Measurements from ENCODE around the gene FZD10. TPM values are rescaled to one million over a fixed set of nuclear protein-coding genes. Genes with fewer than 3 reads are reported as not detected.

Gene FZD10
- polyA plus RNA-seq, 1 donor (not counting 4 experiments of a cell fraction or from before 2014, with no cell fraction given) = 0.55 TPM

- no peaks in the 10 kb centered on the region for H3K9me3 ChIP-seq (ENCODE audit: control insufficient read depth, low read depth, low read length)
- TF ChIP-seq EZH2 (IDR thresholded peaks at IDR 0.05; ENCODE audit: low read length) (no peak), CTCF (optimal IDR thresholded peaks at IDR 0.05 in 1 of 3, IDR thresholded peaks at IDR 0.05 in 1 of 3, conservative IDR thresholded peaks at IDR 0.05 in 1 of 3; ENCODE audit: extremely low read depth in 1 of 3, insufficient read depth in 2 of 3, low read length in 3 of 3) (no peak)
- dilution Hi-C loops (cut with MboI; ENCODE audit: extremely low pct_ligation_motif_present, low sequenced_read_pairs) = no loop called here
- no peak overlapping the region for H3K9ac ChIP-seq (ENCODE audit: control insufficient read depth, extremely low read depth, insufficient read depth, low read length)
- no peaks in the 10 kb centered on the region for H3K9me1 ChIP-seq (ENCODE audit: control insufficient read depth, extremely low read depth, insufficient read depth, low read length)
- no peak overlapping the region for H3K27ac ChIP-seq (ENCODE audit: control insufficient read depth, insufficient read depth, low read length)
- peaks cover 3% of the 10 kb centered on the region for H3K4me1 ChIP-seq (ENCODE audit: control insufficient read depth, extremely low read depth, insufficient read depth, low read length)
- no peak for DNase-seq (ENCODE audit: low read depth, low spot score)
- H3K36me3 ChIP-seq (ENCODE audit: control insufficient read depth in 2 of 2, extremely low read depth in 1 of 2, insufficient read depth in 2 of 2, low read length in 2 of 2) = no peaks in the 10 kb centered on the region
- no peak overlapping the region for H2AFZ ChIP-seq (ENCODE audit: control insufficient read depth, low read length)
- FAIRE-seq = no peak
- H3K4me3 ChIP-seq (ENCODE audit: control insufficient read depth in 2 of 3, extremely low read depth in 1 of 3, insufficient read depth in 2 of 3, low read depth in 1 of 3, low read length in 3 of 3) = no peak overlapping the region
- no peak overlapping the region for H3K4me2 ChIP-seq (ENCODE audit: control insufficient read depth, extremely low read depth, insufficient read depth, low read depth, low read length)
- H3K79me2 ChIP-seq (ENCODE audit: control insufficient read depth, insufficient read depth, low read length) = no peaks in the 10 kb centered on the region
- no peaks in the 10 kb centered on the region for H4K20me1 ChIP-seq (ENCODE audit: control insufficient read depth, extremely low read depth, insufficient read depth, low read length)
- peaks cover 19% of the 10 kb centered on the region for H3K27me3 ChIP-seq (ENCODE audit: control insufficient read depth, extremely low read depth, insufficient read depth, low read length)
Observed at GRCh38 chr12:130158754-130159059, 3.6 kb upstream of the FZD10 start.

- Histone ChIP-seq H3K4me1 (ENCODE audit: control insufficient read depth, extremely low read depth, insufficient read depth, low read length) (peaks cover 3% of the 10 kb centered on the region), H3K9me3 (ENCODE audit: control insufficient read depth, low read depth, low read length) (no peaks in the 10 kb centered on the region), H3K4me2 (ENCODE audit: control insufficient read depth, extremely low read depth, insufficient read depth, low read depth, low read length) (no peak overlapping the region), H3K79me2 (ENCODE audit: control insufficient read depth, insufficient read depth, low read length) (no peaks in the 10 kb centered on the region), H2AFZ (ENCODE audit: control insufficient read depth, low read length) (no peak overlapping the region), H3K9ac (ENCODE audit: control insufficient read depth, extremely low read depth, insufficient read depth, low read length) (no peak overlapping the region), H4K20me1 (ENCODE audit: control insufficient read depth, extremely low read depth, insufficient read depth, low read length) (no peaks in the 10 kb centered on the region), H3K27ac (ENCODE audit: control insufficient read depth, insufficient read depth, low read length) (no peak overlapping the region), H3K9me1 (ENCODE audit: control insufficient read depth, extremely low read depth, insufficient read depth, low read length) (no peaks in the 10 kb centered on the region), H3K4me3 (ENCODE audit: control insufficient read depth in 2 of 3, extremely low read depth in 1 of 3, insufficient read depth in 2 of 3, low read depth in 1 of 3, low read length in 3 of 3) (peak overlapping the region in 1 of 3 experiments; percentile 68), H3K36me3 (ENCODE audit: control insufficient read depth in 2 of 2, extremely low read depth in 1 of 2, insufficient read depth in 2 of 2, low read length in 2 of 2) (no peaks in the 10 kb centered on the region), H3K27me3 (ENCODE audit: control insufficient read depth, extremely low read depth, insufficient read depth, low read length) (peaks cover 19% of the 10 kb centered on the region)
- DNase-seq (ENCODE audit: low read depth, low spot score) (no peak), FAIRE-seq (no peak)
- TF ChIP-seq EZH2 (IDR thresholded peaks at IDR 0.05; ENCODE audit: low read length) (no peak), CTCF (optimal IDR thresholded peaks at IDR 0.05 in 1 of 3, IDR thresholded peaks at IDR 0.05 in 1 of 3, conservative IDR thresholded peaks at IDR 0.05 in 1 of 3; ENCODE audit: extremely low read depth in 1 of 3, insufficient read depth in 2 of 3, low read length in 3 of 3) (no peak)
- dilution Hi-C loops (cut with MboI; ENCODE audit: extremely low pct_ligation_motif_present, low sequenced_read_pairs) = no loop called here
Observed at GRCh38 chr12:130160306-130160705, 2.0 kb upstream of the FZD10 start.

Data from keratinocyte (primary cell).